GM21381 (cell line): ENCODE data around the gene CDYL.

Source experiments
- ATAC-seq: cut with Tn5 transposase; IDR thresholded peaks from one replicate; pipeline ENCODE4 v1.9.1; 2021; ENCODE audit warnings: mild to moderate bottlenecking, moderate library complexity; ENCODE audit not compliant: unreplicated experiment

Gene CDYL

DNA sequence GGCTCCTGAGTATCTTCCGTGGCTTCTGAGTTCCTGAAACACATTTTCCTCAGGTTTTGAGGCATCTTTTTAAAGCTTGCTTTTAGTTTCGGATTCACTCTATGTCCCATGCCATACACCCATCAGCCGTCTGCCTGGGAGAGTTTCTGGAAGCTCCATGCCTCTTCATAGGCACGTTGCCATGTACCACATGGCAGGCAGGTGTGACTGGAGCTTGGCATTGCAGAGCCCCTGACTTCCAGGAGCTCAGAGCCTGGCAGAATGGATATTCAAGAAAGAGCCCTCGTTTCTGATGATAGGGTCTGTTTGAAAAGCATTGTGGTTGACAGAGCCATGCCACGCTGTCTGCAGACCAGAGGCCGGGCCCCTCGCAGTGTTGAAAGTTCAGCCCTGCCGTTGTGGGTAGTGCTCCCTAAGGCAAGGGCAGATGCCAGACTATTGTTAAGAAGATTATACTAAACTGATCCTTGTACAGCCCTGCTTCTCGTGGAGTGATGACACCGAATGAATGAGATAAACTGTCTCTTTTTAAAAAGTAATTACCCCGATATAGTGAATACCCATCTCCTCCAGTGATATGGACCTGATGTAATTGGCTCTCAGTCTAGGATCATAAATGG lies 127.7 kb downstream of the CDYL start:
- ATAC-seq, result no peak

DNA sequence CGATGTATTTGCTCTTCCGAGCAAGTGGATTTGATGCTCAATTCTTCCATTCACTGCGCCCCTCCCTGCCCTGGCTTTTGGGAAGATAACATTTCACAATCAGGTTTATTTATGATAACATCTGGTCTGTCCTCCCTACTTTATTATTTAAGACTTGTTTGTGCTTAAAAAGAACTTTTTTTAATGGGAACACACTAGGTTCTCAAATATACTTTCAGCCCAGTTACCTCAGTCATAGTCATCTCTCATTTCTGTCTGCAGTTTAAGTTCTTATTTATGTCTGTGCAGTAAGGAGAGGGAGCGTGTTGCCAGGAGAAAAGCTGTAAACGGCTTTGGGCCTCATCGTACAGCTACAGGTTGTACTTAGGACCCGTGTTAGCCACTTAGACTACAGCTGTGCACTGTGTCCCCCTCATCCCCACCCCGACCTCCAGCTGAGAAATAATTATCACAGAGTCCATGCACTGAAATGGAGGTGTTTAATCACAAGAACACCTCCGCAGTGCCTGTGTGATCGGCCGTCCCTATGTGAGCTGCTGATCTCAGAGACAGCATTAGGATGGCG lies 128.3 kb downstream of the CDYL start:
- no peak for ATAC-seq

DNA sequence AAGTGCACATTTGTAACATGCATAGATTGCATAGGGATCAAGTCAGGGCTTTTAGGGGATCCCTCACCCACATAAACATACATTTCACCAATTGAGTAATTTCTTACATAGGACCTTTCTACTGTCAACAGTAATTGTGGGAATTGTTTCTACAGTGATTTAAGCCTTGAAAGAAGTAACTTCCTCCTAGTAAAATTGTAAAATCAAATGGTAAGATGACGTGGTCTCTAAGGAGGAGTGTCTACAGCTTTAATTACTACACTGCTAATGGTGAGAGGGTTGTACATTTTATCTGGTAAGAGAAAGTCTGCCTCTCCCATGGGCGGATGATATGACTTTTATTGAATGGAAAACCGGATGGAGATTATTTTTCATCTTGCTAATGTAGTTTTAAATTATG lies 129.6 kb downstream of the CDYL start:
- no peak for ATAC-seq

DNA sequence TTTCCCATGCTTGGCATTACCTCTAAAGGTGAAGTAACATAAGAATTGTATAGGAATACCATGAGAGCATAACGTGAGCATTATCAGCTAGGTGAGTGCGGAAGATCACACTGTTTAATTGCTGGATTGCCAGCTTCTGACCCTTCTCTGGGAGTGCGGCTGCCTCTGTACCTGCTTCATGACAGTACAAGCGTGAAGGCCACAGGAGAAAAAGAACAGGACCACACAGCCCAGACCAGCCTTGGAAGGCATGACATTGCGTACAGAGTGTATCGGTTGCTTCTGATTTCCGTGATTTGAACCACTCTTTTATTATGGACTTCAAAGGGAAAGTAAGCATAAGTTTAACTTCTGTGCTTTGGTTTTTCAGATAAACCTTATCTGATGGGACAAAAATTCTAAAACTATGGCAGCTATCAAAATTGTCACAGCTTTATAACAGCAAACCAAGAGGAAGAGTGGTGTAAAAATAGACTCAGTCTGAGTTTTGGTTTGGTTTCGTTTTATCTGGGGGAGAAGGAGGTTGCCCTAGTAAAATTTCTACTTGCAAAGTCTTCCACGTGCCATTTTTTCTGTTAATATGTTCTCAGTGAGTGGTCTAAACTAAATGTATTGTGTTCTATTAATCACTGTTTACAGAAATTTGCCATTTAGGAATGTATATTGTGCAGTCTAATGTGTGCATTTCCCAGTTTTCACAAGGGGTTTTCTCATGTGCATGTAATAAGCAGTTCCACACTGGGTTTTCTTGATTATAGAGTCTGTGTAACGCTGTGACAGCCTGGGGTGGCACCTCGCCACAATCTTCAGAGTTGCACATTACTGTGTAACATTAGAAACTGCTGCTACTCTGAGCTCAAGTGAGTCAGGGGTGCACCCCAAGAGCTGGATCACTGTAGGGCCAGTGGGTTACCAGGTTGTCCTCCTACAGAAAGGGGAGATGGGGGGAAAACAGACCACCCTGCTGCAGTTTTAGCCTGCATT lies 130.4 kb downstream of the CDYL start:
- ATAC-seq, result peak; percentile 39

DNA sequence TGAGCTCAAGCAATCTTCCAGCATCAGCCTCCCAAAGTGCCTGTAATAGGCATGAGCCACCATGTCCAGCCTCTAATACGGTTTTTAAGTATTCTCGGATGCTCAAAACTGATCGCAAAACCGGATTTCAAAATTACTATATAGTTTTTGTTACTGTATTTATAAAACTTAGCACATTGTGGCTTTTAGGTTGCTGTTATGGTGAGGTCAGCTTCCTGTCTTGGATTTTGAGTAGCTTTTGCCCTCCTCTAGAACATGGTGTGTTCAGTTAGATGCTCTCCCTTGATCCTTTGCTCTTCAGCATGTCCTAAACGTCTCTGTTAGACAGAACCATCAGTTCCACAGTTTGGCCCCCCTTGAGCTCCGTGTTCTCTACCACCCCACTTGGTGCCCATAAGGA lies 131.4 kb downstream of the CDYL start:
- ATAC-seq, result peak; percentile 56

DNA sequence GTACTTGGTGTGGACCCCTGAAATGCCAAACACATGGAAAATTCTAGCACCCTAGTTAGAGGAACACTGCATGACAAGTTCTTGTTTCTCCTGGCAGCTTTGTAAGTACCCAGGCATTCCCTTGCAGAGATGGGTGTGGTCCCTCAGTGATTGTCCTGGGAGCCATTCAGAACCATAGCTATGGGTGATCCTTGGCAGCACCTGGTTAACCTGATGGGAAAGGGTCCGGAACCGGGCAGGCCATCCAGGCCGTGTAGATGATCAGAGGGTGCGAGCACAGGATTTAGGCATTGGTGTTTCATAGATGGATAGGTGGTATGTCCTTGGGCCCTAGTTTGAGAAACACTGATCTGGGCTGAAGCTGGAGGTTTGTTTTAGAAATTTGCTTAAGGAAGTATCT lies 131.9 kb downstream of the CDYL start:
- no peak for ATAC-seq

DNA sequence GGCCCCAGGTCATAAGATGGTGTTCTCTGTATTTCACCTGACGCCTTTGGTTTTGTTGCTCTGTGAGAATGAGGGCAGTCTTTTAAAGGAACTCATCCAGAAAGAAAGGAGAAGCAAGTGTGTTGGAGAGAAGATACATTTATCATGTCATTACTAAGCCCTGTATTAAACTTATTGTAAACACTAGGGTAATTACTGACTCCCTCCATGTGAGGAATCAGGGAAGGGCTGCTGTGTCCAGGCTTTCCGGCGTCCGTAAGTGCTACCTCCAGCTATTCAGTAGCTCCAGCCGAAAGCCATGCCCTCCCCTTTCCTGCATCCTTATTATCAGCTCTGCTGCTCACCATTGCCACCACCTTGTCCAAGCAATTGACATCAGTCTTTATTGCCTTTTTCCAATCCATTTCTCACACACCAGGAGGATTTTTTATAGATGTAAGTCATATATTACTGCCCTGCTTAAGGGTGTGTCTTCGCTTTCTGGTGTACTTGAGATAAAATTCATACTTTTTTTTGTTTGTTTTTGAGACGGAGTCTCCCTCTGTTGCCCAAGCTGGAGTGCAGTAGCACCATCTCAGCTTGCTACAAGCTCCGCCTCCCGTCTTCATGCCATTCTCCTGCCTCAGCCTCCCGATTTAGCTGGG lies 133.0 kb downstream of the CDYL start:
- no peak for ATAC-seq

DNA sequence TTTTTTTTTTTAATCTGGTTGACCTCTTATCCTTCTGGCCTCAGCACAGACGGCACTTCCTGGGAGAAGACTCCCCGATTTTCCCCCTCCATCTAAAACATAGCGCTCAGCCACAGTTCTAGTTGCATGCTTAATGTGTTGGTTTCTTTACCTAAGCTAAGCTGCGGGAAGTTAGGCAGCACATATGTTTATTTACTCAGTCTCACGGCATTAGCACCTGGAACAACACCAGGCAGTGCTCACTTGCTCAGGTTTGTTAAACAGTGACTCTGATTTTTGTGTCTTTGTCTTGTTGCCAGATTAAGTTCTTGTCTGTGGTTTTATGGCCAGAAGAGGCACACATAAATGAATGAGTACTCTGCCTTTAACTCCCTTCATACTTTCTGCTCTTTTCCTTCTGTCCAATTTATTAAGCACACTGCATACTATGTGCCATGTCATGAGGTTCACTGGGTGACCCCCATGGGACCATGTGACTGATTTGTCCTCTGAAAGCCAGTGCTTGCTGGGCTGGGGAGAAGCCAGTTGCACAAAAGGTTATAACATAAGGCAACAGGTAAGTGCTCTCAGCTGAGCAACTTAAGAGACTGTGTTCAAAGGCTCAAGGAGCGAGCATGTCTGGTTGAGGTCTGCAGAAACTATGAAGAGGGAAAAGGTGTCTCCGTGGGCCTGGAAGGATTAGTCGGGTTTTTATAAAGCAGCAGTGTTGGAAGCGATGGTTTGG lies 134.0 kb downstream of the CDYL start:
- no peak for ATAC-seq

DNA sequence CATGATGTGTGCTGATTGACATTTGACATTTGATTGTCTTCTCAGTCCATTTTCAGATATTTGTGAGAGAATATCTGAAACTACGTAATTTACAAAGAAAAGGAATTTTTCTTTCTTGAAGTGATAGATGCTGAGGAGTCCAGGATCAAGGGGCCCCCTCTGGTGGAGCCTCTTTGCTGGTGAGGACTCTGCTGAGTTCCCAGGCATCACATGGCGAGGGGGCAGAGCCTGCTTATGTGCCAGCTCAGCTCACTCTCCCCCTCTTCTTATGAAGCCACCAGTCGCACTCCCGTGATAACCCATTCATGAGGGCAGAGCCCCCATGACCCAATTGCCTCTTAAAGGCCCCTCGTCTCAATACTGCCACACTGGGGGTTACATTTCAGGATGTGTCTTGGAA lies 136.4 kb downstream of the CDYL start:
- no peak for ATAC-seq

DNA sequence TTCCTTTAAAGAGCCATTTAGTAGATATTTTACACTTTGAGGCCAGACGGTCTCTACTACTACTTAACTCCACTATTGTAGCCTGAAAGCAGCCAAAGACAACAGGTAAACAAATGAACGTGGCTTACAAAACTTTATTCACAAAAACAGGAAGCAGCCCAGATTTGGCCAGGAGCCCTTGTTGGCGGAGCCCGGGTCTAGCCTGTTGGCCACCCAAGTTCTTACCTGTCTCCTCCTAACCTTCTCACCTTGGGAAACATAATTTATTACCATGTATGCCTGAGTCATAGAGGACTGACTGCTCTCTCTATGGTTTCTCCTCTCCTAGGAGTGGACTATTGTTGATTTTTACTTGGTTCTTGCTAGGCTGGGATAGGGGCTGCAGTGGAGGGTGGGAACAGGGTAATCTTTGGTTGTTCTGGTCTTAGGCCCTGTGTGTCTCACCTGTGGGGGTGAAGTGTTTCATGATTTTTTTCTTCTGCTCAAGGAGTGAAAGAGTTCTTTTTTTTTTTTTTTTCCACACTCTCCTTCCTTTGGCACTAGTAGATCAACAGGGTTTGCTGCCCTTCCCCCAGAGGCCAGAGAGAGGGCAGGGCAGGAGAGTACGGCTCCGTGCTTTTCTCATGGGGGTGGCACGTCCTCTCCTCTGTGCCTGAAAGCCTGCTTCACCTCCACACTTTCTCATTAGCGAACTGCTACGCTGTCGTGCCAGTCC lies 137.7 kb downstream of the CDYL start:
- ATAC-seq, result no peak

DNA sequence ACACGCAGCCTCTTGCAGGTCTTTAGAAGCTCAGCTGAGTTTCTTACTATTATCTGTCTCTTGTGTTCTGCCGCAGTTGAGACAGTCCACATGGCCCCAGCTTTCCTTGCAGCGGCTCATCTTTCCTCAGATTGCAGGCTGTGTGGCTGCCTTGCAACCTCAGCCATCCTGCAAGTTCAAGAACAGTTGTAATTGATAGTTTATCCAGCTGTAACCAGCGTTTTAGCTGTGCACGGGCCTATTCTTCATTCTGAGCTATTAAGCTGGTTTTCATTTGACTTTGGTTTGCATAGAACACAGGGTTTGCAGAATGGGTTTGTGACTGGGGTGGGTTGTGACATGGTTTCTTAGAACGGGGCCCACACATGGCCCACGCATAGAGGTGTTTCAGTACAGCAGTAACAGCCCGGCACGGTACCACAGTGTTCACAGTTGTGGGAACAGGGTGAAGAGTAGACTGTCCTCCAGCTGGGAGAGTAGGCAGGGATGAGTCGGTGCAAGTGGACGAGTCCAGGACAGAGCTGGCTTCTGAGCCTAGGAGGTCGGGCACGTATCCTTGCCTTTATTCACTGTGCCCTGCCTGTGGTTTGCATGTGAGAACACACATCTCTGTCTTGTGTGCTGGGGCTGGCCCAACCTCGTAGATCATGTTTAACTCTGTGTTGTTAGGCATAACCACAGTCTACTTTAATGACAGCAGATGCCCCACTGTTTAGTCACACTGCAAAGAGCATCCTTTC lies 138.4 kb downstream of the CDYL start:
- no peak for ATAC-seq

DNA sequence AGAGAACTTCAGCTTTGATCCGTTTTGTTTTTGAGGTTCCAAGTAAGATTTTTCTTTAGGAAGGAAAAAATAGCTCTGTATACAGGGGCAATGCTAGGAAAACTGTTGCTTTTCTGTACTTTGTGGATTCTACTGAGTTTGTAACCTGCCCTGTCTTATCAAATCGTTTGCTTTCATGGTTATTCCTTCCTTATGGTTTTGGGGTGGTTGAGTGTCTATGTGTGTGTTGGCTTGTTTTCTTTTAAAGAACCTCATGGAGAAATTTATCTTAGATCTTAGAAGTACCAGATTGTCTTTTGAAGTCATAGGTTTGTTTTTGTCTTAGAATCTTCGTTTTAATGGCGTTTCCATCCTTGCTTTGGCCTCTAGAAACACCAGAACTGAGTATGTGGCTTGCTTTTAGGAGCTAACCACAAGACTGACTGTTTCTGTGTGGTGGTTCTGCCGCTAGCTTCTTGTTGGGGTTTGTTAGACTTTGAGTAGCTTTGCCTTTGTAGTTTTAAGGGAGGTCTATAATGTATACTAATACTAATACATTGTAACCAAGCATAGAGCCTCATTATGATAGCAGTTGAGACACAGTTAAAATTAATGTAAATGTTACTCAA lies 140.9 kb downstream of the CDYL start:
- no peak for ATAC-seq

DNA sequence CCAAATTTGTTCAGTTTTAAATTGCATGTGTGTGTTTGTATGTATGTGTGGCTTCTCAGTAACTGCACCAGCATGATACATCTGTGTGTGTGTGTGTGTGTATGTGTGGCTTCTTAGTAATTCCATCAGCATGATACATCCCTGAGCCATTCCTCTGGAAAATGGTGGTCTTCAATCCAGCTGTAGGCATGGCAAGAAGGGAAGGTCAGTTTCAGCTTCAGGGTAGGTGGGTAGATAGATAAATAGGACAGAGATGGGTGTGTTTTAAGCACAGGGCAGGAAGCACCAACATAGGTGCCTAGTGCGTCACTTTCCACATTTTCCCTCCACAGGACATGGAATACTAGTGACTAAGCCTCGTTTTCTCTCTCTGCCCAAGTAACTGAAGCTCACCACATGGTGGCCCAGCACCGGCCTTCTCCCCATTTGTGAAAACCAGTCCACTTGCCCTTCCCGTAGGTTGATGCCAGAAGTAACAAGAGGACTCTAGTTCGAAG lies 144.8 kb downstream of the CDYL start:
- no peak for ATAC-seq

DNA sequence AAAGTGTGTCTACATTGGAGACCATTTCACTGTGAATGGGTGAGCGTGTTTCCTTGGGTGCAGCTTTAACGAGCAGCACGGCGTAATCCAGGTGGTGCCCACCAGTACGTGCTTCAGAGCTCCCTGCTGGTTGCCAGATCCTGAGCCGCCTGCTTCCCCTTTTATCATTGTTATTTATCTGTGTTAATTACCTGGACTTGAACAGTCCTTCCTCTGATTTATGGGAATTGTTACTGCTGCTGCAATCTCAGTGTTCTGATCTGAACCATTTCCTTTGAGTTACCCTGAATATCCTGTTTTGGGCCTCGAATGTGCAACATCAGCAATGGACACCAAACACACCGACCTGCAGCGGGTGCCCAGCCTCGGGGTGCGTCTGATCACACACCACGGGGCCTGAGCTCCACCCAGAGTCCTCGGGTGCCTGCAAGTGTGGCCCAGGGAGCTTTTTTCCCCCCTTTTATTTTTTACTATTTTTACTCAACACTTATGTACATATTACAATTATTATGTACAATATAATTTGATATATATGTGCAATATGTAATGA lies 146.4 kb downstream of the CDYL start:
- ATAC-seq, result no peak

DNA sequence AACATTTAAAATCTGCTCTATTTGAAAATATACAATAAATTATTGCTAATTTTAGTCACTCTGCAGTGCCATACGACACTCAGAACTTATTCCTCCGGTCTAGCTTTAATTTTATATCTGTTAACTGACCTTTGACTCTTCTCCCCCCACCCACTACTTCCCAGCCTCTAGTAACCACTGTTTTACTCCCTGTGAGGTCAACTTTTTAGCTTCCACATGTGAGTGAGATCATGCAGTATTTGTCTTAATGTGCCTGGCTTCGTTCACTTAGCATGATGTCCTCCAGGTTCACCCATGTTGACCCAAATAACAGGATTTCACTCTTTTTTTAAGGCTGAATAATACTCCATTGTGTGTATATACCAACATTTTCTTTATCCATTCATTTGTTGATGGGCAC lies 146.9 kb downstream of the CDYL start:
- no peak for ATAC-seq

DNA sequence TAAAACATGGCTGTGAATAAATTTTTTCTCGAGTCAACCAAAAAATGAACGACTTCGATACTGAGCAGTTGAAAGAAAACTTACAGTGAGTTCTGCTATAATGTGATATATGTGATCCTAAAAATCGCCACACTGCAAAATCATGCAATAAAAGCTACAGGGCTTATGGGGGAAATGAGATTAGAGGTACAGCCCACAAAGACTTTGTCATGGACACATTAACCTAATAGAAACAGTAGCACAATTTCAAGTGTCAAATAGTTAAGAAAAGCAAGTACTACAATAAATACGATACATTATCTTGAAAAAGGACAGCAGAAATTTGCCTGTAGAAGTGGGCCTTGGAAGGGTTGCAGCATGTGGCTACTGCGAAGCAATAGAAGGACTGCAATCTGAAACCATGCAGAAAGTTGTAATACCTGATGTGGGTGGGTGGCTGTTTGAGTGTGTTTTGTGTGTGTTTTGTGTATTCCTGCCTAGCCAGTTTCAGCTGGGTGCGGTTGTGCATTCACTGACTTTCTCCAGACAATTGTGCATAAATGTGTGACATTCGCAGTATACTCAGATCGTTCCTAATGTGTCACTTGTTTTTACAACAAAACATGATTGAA lies 148.6 kb downstream of the CDYL start:
- ATAC-seq, result no peak

DNA sequence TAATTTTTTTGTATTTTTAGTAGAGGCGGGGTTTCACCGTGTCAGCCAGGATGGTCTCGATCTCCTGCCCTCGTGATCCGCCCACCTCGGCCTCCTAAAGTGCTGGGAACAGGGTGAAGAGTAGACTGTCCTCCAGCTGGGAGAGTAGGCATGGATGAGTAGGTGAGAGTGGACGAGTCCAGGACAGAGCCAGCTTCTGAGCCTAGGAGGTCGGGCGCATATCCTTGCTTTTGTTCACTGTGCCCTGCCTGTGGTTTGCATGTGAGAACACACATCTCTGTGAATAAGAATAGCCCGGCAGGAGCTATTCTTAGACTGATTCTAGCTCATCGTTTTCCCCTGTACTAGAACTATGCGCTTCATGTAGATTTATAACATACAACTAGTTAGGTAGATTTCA lies 149.4 kb downstream of the CDYL start:
- no peak for ATAC-seq

DNA sequence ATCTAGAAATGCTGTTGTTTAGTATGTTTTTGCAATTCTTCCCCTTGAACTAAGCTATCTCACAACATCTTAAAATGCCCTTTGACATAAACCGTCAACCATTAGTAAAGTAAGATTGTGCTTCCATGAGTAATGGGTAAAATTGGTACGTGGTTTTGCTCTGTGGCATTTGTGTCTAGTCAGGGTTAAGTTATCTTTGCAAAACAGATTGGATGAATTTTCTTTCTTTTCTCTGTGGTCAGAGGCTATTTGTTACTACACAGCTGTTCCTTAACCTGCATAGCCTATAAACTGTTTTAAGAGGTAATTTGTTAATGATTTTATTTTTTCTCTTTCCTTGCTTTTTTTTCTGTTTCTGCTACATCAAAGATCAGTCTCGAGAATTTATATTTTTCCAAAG lies 152.2 kb downstream of the CDYL start:
- ATAC-seq, result no peak
